ENCODE data around the gene RUFY3.

DNA sequence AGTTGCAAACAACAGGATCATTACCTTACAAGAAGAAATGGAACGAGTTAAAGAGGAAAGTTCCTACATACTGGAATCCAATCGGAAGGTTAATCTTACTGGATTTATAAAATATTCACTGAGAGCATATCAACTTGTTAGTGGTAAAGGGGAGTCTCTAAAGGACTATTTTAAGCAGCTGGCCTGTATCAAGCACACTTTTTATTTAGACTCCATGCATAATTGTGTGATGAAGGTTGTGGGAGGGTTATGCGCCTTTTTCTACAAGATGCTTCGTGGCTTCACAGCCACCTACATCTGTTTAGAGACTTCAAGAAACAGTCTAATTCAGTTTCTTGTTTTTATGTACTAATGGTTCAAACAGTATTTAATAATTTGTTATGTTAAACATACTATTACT, 61.3 kb downstream of the RUFY3 start:
- TF ChIP-seq, protein P1, sequence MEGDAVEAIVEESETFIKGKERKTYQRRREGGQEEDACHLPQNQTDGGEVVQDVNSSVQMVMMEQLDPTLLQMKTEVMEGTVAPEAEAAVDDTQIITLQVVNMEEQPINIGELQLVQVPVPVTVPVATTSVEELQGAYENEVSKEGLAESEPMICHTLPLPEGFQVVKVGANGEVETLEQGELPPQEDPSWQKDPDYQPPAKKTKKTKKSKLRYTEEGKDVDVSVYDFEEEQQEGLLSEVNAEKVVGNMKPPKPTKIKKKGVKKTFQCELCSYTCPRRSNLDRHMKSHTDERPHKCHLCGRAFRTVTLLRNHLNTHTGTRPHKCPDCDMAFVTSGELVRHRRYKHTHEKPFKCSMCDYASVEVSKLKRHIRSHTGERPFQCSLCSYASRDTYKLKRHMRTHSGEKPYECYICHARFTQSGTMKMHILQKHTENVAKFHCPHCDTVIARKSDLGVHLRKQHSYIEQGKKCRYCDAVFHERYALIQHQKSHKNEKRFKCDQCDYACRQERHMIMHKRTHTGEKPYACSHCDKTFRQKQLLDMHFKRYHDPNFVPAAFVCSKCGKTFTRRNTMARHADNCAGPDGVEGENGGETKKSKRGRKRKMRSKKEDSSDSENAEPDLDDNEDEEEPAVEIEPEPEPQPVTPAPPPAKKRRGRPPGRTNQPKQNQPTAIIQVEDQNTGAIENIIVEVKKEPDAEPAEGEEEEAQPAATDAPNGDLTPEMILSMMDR (IDR thresholded peaks at IDR 0.05), result no peak
- no peak for TF ChIP-seq POLR2AphosphoS5 (IDR thresholded peaks at IDR 0.05; ENCODE audit: low read depth, low read length)
- TF ChIP-seq, protein P2, sequence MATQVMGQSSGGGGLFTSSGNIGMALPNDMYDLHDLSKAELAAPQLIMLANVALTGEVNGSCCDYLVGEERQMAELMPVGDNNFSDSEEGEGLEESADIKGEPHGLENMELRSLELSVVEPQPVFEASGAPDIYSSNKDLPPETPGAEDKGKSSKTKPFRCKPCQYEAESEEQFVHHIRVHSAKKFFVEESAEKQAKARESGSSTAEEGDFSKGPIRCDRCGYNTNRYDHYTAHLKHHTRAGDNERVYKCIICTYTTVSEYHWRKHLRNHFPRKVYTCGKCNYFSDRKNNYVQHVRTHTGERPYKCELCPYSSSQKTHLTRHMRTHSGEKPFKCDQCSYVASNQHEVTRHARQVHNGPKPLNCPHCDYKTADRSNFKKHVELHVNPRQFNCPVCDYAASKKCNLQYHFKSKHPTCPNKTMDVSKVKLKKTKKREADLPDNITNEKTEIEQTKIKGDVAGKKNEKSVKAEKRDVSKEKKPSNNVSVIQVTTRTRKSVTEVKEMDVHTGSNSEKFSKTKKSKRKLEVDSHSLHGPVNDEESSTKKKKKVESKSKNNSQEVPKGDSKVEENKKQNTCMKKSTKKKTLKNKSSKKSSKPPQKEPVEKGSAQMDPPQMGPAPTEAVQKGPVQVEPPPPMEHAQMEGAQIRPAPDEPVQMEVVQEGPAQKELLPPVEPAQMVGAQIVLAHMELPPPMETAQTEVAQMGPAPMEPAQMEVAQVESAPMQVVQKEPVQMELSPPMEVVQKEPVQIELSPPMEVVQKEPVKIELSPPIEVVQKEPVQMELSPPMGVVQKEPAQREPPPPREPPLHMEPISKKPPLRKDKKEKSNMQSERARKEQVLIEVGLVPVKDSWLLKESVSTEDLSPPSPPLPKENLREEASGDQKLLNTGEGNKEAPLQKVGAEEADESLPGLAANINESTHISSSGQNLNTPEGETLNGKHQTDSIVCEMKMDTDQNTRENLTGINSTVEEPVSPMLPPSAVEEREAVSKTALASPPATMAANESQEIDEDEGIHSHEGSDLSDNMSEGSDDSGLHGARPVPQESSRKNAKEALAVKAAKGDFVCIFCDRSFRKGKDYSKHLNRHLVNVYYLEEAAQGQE (IDR thresholded peaks at IDR 0.05; ENCODE audit: insufficient read depth in 1 of 2, low read depth in 2 of 2, low read length in 1 of 2), result no peak
- no peak for TF ChIP-seq TCF7L2 (IDR thresholded peaks at IDR 0.05; ENCODE audit: low read depth, low read length)
- no peak for TF ChIP-seq SIN3A (IDR thresholded peaks at IDR 0.05; ENCODE audit: borderline replicate concordance, insufficient read depth, low read depth, low read length)

Data from Panc1 (cell line).